K562 (cell line): Measurements from ENCODE around the gene AHNAK.
"Not testable (repeated sequence)": the region's sequence is repeated elsewhere in the genome, so short reads cannot be mapped to it uniquely, and the experiment has no call there.

Experiments
- BRD9 ChIP-seq: fragments of 450-650 bp; IDR thresholded peaks from 2 replicates; pipeline ENCODE4 v1.6.1; 2018; ENCODE audit warnings: low read depth; ENCODE audit not compliant: partially characterized antibody
- EP300 ChIP-seq: IDR thresholded peaks from 2 replicates; pipeline ENCODE4 v1.6.1; 2012; ENCODE audit warnings: low read length, improper control_type of control experiment
- GABPA ChIP-seq: fragments of 200-800 bp; sonication (Bioruptor generic); conservative IDR thresholded peaks from 2 replicates; pipeline ENCODE4 v1.6.1; 2016; ENCODE audit warnings: low read depth, missing genetic modification characterization, missing compliant biosample characterization
- HNRNPL ChIP-seq: fragments of 200-400 bp; formaldehyde crosslinking; IDR thresholded peaks from 2 replicates; pipeline ENCODE4 v1.6.1; 2017; ENCODE audit warnings: low read depth, mild to moderate bottlenecking, low read length
- JUND ChIP-seq, 2 experiments: IDR thresholded peaks; 2 replicates in 1 of 2; 3 replicates in 1 of 2; pipeline ENCODE4 v1.6.1; 2011; ENCODE audit warnings: borderline replicate concordance in 2 of 2, low read depth in 2 of 2, low read length in 2 of 2, improper control_type of control experiment in 1 of 2, missing biosample characterization in 1 of 2, missing genetic modification characterization in 1 of 2, missing genetic modification reagents in 1 of 2
- POLR2A ChIP-seq: fragments of 450-650 bp; conservative IDR thresholded peaks from 2 replicates; pipeline ENCODE4 v1.6.1; 2016
- POLR2AphosphoS2 ChIP-seq: IDR thresholded peaks from 2 replicates; pipeline ENCODE4 v1.6.1; 2012; ENCODE audit warnings: low read length, improper control_type of control experiment
- RAD21 ChIP-seq, 2 experiments: fragments of 250-450 bp in 1 of 2; fragments of 450-650 bp in 1 of 2; sonication (Bioruptor Pico) in 1 of 2; formaldehyde crosslinking in 1 of 2; IDR thresholded peaks in 1 of 2; conservative IDR thresholded peaks in 1 of 2; 2 replicates each; pipeline versions ENCODE4 v1.4.0 to v1.8.0; 2020 to 2022; ENCODE audit warnings: mild to moderate bottlenecking in 2 of 2, moderate library complexity in 1 of 2
- SREBF1 ChIP-seq: fragments of 150-350 bp; IDR thresholded peaks from 2 replicates; pipeline ENCODE4 v1.6.1; 2014; ENCODE audit warnings: antibody characterized with exemption, low read depth, low read length, borderline replicate concordance
- SREBF2 ChIP-seq: sonication (generic); formaldehyde crosslinking; IDR thresholded peaks from 2 replicates; pipeline ENCODE4 v1.4.0; 2020; ENCODE audit warnings: mild to moderate bottlenecking, missing genetic modification reagents
- ZZZ3 ChIP-seq: fragments of 450-650 bp; IDR thresholded peaks from 2 replicates; pipeline ENCODE4 v1.6.1; 2016; ENCODE audit warnings: antibody characterized with exemption, mild to moderate bottlenecking, moderate library complexity
- TF ChIP-seq, protein P1 (sequence below): fragments of 450-650 bp; formaldehyde crosslinking; IDR thresholded peaks from 2 replicates; pipeline ENCODE4 v1.4.0; 2020; ENCODE audit warnings: mild to moderate bottlenecking, moderate library complexity
- TF ChIP-seq, protein P2 (sequence below): fragments of 450-650 bp; IDR thresholded peaks from 2 replicates; pipeline ENCODE4 v1.6.1; 2016; ENCODE audit warnings: low read depth
- TF ChIP-seq, protein P3 (sequence below): sonication (generic); formaldehyde crosslinking; IDR thresholded peaks from 2 replicates; pipeline ENCODE4 v1.9.0; 2022; ENCODE audit warnings: mild to moderate bottlenecking, missing genetic modification reagents

GRCh38 chr11:62581735-62582134 lies 35.1 kb upstream of the AHNAK start:
- not testable (repeated sequence) for TF ChIP-seq GABPA (tag); BRD9; SREBF1; JUND (IDR thresholded peaks at IDR 0.05; ENCODE audit: borderline replicate concordance, low read depth, low read length); JUND (tag; IDR thresholded peaks at IDR 0.05; ENCODE audit: borderline replicate concordance, low read depth, low read length); POLR2AphosphoS2; EP300; SREBF2 (CRISPR knock-in tag); HNRNPL; ZZZ3; POLR2A; RAD21 (CRISPR knock-in tag; conservative IDR thresholded peaks at IDR 0.05 in 1 of 2, IDR thresholded peaks at IDR 0.05 in 1 of 2)
- TF ChIP-seq, protein P1, sequence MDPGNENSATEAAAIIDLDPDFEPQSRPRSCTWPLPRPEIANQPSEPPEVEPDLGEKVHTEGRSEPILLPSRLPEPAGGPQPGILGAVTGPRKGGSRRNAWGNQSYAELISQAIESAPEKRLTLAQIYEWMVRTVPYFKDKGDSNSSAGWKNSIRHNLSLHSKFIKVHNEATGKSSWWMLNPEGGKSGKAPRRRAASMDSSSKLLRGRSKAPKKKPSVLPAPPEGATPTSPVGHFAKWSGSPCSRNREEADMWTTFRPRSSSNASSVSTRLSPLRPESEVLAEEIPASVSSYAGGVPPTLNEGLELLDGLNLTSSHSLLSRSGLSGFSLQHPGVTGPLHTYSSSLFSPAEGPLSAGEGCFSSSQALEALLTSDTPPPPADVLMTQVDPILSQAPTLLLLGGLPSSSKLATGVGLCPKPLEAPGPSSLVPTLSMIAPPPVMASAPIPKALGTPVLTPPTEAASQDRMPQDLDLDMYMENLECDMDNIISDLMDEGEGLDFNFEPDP (CRISPR knock-in tag): not testable (repeated sequence)
- TF ChIP-seq, protein P2, sequence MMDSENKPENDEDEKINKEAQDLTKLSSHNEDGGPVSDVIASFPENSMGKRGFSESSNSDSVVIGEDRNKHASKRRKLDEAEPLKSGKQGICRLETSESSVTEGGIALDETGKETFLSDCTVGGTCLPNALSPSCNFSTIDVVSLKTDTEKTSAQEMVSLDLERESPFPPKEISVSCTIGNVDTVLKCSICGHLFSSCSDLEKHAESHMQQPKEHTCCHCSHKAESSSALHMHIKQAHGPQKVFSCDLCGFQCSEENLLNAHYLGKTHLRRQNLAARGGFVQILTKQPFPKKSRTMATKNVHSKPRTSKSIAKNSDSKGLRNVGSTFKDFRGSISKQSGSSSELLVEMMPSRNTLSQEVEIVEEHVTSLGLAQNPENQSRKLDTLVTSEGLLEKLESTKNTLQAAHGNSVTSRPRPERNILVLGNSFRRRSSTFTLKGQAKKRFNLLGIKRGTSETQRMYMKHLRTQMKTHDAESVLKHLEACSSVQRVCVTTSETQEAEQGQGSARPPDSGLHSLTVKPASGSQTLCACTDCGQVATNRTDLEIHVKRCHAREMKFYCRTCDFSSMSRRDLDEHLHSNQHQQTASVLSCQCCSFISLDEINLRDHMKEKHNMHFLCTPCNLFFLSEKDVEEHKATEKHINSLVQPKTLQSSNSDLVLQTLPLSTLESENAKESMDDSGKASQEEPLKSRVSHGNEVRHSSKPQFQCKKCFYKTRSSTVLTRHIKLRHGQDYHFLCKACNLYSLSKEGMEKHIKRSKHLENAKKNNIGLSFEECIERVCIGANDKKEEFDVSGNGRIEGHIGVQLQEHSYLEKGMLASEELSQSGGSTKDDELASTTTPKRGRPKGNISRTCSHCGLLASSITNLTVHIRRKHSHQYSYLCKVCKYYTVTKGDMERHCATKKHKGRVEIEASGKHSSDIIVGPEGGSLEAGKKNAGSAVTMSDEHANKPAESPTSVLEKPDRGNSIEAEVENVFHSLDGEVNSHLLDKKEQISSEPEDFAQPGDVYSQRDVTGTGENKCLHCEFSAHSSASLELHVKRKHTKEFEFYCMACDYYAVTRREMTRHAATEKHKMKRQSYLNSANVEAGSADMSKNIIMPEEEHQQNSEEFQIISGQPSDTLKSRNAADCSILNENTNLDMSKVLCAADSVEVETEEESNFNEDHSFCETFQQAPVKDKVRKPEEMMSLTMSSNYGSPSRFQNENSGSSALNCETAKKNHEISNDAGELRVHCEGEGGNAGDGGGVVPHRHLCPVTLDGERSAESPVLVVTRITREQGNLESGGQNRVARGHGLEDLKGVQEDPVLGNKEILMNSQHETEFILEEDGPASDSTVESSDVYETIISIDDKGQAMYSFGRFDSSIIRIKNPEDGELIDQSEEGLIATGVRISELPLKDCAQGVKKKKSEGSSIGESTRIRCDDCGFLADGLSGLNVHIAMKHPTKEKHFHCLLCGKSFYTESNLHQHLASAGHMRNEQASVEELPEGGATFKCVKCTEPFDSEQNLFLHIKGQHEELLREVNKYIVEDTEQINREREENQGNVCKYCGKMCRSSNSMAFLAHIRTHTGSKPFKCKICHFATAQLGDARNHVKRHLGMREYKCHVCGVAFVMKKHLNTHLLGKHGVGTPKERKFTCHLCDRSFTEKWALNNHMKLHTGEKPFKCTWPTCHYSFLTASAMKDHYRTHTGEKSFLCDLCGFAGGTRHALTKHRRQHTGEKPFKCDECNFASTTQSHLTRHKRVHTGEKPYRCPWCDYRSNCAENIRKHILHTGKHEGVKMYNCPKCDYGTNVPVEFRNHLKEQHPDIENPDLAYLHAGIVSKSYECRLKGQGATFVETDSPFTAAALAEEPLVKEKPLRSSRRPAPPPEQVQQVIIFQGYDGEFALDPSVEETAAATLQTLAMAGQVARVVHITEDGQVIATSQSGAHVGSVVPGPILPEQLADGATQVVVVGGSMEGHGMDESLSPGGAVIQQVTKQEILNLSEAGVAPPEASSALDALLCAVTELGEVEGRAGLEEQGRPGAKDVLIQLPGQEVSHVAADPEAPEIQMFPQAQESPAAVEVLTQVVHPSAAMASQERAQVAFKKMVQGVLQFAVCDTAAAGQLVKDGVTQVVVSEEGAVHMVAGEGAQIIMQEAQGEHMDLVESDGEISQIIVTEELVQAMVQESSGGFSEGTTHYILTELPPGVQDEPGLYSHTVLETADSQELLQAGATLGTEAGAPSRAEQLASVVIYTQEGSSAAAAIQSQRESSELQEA: not testable (repeated sequence)
- TF ChIP-seq, protein P3, sequence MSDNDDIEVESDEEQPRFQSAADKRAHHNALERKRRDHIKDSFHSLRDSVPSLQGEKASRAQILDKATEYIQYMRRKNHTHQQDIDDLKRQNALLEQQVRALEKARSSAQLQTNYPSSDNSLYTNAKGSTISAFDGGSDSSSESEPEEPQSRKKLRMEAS (CRISPR knock-in tag): not testable (repeated sequence)
